Measurements from ENCODE around the gene DNAH1.

DNAH1 gene

GRCh38 chr3:52297242-52298148, 18.6 kb upstream of the DNAH1 start:
- DNase-seq (ENCODE audit: extremely low read depth, low read depth), result no peak
- no peak overlapping the region for H3K4me3 ChIP-seq (replicated peaks; ENCODE audit: low read depth, low read length)

DNA sequence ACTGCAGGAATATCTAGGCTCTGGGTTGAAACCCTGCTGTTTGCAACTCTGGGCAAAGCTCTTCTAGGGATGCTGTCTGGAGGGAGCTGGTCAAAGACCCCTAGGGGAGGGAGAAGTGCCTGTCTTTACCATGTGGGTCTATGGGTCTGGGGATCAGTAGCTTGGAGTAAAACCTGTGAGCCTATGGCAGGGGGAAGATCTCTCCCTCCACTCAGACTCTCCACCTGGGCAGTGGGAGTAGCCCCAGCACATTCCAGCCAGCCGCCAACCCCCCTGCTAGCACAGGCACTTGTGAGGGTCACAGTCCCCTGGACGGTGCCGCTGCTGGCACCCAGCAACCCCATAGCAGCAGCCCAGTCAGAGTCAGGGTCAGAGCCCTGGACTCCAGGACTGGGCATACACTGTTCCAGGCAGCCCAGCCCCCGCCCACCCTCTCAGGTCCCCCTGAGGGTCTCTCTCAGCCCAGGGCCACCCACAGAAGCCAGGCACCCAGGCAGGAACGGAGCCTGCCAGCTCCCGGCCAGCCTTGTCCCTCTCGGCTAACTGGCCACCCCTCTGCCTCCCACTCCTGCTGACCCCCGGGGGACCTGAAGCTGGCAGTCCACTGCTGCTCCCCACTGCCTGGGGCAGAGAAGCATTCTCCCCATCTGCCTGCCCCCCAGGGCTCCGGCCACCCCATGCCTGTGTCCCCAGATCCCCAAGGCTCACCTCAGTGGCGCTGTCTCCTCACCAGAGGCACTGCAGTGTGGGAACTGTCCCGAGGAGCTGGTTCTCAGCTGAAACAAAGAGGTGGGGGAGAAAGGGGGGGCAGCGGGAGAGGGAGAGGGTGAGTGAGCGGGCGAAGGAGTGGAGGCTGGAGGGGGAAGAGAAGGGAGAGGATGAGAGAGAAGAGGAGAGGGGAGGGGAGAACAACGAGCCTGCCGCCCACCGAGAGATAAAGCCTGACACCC, 17.7 kb upstream of the DNAH1 start:
- no peak for DNase-seq (ENCODE audit: extremely low read depth, low read depth)
- TF ChIP-seq, protein P1, sequence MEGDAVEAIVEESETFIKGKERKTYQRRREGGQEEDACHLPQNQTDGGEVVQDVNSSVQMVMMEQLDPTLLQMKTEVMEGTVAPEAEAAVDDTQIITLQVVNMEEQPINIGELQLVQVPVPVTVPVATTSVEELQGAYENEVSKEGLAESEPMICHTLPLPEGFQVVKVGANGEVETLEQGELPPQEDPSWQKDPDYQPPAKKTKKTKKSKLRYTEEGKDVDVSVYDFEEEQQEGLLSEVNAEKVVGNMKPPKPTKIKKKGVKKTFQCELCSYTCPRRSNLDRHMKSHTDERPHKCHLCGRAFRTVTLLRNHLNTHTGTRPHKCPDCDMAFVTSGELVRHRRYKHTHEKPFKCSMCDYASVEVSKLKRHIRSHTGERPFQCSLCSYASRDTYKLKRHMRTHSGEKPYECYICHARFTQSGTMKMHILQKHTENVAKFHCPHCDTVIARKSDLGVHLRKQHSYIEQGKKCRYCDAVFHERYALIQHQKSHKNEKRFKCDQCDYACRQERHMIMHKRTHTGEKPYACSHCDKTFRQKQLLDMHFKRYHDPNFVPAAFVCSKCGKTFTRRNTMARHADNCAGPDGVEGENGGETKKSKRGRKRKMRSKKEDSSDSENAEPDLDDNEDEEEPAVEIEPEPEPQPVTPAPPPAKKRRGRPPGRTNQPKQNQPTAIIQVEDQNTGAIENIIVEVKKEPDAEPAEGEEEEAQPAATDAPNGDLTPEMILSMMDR (IDR thresholded peaks at IDR 0.05; ENCODE audit: low read depth, low read length, missing control alignments), result no peak

More at GRCh38 chr3:52297242-52298148, 18.6 kb upstream of the DNAH1 start:
- TF ChIP-seq, protein P1 (IDR thresholded peaks at IDR 0.05; ENCODE audit: low read depth, low read length, missing control alignments), result no peak

DNA sequence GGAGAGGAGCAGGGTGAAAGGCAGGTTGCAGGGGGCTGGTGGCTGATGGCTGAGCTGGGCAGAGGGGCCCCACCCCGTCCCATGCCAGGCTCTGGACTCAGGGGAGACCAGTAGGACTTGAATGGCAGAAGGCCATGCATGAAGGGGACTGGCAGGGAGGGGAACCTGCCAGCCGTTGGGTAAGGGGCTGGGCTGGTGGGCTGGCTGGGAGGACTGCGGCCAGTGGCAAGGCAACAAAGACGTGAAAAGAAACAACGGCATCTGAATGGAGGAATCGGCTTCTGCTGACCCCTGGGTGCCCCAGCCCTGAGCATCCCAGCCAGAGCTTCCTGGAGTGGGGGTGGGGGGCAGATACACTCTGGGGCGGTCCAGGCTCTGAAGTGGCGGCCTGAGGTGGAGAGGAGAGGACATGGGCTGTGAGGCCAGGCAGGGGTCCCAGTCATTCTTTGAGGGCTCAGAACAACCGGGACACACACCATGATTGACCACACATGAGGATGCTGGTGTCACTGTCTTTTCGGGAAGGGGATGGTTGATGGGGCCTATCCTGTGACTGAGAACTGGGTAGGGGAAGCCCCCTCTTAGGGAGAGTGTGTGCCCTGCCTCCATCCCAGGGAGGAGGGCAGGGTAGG, 16.8 kb upstream of the DNAH1 start:
- no peak overlapping the region for H3K4me3 ChIP-seq (replicated peaks; ENCODE audit: low read depth, low read length)
- DNase-seq (ENCODE audit: extremely low read depth, low read depth), result no peak
- TF ChIP-seq, protein P1 (IDR thresholded peaks at IDR 0.05; ENCODE audit: low read depth, low read length, missing control alignments), result no peak

More for the DNA sequence above, 17.7 kb upstream of the DNAH1 start:
- H3K4me3 ChIP-seq (replicated peaks; ENCODE audit: low read depth, low read length), result no peak overlapping the region

DNA sequence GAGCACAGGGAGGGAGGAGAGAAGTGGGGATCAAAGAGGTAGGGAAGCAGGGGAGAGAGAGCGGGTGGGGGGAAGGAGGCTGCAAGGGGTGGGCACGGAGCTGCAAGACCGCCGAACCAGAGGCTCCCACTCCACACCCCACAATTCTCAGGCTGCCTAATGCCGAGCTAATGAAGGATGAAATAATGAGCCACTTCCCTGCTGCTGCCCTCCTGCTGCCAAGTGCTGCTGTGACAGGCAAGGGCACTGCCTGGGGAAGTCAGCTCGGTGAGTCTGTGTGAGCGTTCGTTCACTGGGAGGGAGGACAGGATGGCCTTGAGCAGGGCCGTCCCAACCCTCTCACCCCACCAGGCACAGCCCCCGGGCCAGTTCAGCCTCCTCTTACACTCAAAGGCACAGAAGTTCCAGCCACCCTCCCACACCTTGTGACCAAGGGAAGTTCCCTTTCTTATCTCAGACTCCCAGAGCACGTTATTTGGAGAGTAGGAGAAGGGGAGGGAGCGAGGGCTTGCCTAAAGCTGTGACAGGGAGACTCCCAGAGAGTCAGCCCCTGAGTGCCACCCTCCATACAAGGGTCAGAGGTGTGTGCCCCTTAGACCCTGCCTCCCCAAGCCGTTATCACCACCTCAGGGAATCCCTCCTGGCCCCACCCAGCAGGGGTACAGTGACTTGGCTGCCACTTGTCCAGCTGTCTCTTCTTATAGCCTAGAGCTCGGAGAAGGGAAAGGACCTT, 16.1 kb upstream of the DNAH1 start:
- H3K4me3 ChIP-seq (replicated peaks; ENCODE audit: low read depth, low read length), result no peak overlapping the region
- DNase-seq (ENCODE audit: extremely low read depth, low read depth), result no peak
- TF ChIP-seq, protein P1 (IDR thresholded peaks at IDR 0.05; ENCODE audit: low read depth, low read length, missing control alignments), result no peak

DNA sequence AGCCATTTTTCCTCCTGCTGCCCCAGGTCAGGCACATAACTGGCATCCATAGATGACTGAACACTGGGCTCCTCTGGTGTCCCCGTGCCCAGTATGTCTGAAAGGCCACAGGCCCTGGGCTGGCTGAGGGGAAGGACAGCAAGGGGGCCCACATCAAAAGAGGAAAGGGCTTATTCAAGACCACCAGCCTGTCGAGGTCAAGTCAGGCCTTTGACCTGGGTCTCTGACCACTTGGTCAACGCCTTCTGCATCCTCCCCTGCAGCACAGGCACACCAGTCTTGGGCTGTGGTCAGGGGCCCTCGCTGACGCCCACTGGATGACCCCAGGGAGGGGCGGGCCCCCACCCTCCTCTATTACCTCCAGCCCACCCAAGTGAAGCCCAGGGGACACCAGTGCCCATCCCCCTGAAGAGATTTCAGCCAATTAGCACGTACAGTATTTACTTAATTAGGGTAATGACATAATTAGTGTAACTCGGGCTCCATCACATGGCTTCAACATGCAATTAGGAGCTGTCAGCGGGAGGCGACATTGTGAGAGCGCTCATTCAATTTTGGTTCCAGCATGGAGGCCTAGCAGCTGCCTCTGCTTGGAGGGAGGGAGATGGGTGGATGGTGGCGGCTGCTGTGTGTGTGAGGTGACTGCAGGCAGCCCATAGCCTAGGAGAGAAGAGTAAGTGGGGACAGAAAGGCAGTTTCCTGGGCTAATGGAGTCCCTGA, 13.5 kb upstream of the DNAH1 start:
- no peak for DNase-seq (ENCODE audit: extremely low read depth, low read depth)
- no peak overlapping the region for H3K4me3 ChIP-seq (replicated peaks; ENCODE audit: low read depth, low read length)
- TF ChIP-seq, protein P1 (IDR thresholded peaks at IDR 0.05; ENCODE audit: low read depth, low read length, missing control alignments), result no peak
